Activated CD4-positive, alpha-beta T cell treated with anti-CD3 and anti-CD28 coated beads for 36 hours (primary cell): Measurements from ENCODE around the gene ANO10. TPM values are rescaled to one million over a fixed set of nuclear protein-coding genes. Genes with fewer than 3 reads are reported as not detected.

ENCODE experiments used
- ATAC-seq: fragments of 200-7000 bp; cut with Tn5 transposase; one replicate; pipeline ENCODE4 v1.10.0; 2021; ENCODE audit warnings: mild to moderate bottlenecking, moderate library complexity
- CTCF ChIA-PET: fragments of 350-600 bp; sonication (Branson Sonifier 250); formaldehyde crosslinking; loops from one replicate; lab custom pipeline; 2021; ENCODE audit warnings: antibody characterized with exemption; lab: Charles Lee
- POLR2A ChIA-PET: fragments of 350-600 bp; sonication (Branson Sonifier 250); formaldehyde crosslinking; loops from one replicate; lab custom pipeline; 2021; ENCODE audit warnings: antibody characterized with exemption, inconsistent platforms; lab: Charles Lee
- DNase-seq: peaks from one replicate; pipeline ENCODE4 v3.0.0-alpha.2; 2020
- H3K27ac Mint-ChIP-seq: one replicate; pipeline ENCODE4 v1.8.0; 2021; ENCODE audit warnings: mixed read lengths
- H3K27me3 Mint-ChIP-seq: one replicate; pipeline ENCODE4 v1.8.0; 2021; ENCODE audit warnings: mixed read lengths
- H3K36me3 Mint-ChIP-seq: one replicate; pipeline ENCODE4 v1.8.0; 2021; ENCODE audit warnings: low read depth, mixed read lengths
- H3K4me1 Mint-ChIP-seq: one replicate; pipeline ENCODE4 v1.8.0; 2021; ENCODE audit warnings: mixed read lengths
- H3K4me3 Mint-ChIP-seq: one replicate; pipeline ENCODE4 v1.8.0; 2021; ENCODE audit warnings: mild to moderate bottlenecking, moderate library complexity, mixed read lengths
- H3K9me3 Mint-ChIP-seq: one replicate; pipeline ENCODE4 v1.8.0; 2021; ENCODE audit warnings: low read depth, mixed read lengths
- intact Hi-C, 2 experiments: fragments of 100-400 bp; cut with DNase I in 1 of 2; cut with micrococcal nuclease in 1 of 2; formaldehyde crosslinking; loops; one replicate each; pipeline versions ENCODE4 v1.14.2 to v1.15.1; 2022 to 2024; cut with DNase I, micrococcal nuclease
- total RNA-seq, 2 experiments: library from RNA; stranded (reverse); gene quantifications; one replicate each; pipeline ENCODE4 v1.2.3, GENCODE V29; 2021

The ANO10 gene
- total RNA-seq, 2 experiments from 2014 or later, result 6.9 to 9.4 TPM

DNA sequence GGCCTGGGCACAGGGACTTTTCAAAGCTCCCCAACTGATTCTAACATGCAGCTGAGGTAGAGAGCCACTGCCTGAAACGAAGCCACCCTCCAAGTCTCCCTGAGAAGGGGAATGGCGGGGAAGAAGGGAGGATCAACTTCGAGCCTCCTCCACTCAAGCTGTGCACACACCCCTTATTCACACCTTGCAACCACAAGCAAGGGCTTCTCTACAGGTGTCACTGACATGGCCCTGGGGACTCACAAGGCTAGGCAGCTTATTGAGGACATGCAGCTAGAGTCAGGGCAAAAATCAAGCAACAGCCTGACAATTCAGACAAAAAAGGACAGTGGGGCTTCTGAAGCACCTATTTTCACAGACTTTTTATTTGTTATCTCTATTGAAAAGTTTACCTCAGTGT is 250.3 kb downstream of the ANO10 start:
- intact Hi-C loops, result no loop called here
- Mint-ChIP-seq H3K4me1 (no peaks in the 10 kb centered on the region), H3K4me3 (no peak overlapping the region), H3K27ac (no peak overlapping the region), H3K27me3 (no peaks in the 10 kb centered on the region), H3K9me3 (no peaks in the 10 kb centered on the region), H3K36me3 (no peaks in the 10 kb centered on the region)
- ATAC-seq (no peak), DNase-seq (no peak)
- POLR2A ChIA-PET, result no interaction called here
- CTCF ChIA-PET, result interaction anchor here (1.0 to 1.1 kb wide), 2 partner anchors 16 to 160 kb away, joined by 3 read pairs; no protein-coding TSS in a partner anchor

DNA sequence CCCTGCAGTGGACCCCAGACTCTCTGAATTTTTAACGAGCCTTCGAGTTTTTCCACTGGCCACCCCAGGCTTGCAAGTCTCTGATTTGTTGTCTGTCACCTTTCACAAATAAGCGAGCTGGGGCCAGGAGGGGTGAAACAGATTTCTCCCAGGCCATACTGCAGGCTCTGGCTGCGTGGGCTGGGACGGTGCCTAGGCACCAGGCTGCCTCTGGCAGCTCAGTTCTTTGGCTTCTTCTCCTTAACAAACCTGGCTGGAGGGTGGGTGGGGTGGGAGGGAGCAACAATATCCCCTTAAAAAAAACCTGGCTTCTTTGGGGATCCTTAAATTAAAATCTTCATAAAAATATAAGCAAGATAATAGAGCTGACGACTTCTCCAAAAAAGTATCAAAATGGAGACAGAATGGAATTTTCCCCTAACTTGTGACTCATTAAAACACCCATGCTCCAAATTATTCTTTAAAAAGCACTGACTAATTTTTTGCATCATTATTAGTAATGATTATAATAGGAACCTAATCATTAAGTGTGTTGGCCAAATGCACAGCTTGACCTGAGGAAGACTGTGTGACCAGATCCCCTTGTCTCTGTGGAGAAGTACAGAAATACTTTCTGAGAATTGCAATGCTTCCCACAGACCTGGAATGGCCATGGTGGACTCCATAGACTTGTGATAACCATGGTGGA is 251.4 kb downstream of the ANO10 start:
- ChIA-PET CTCF (interaction anchor here (1.4 kb wide), 1 partner anchor 25 kb away, joined by 4 read pairs; no protein-coding TSS in a partner anchor), POLR2A (no interaction called here)
- Mint-ChIP-seq H3K4me1 (no peaks in the 10 kb centered on the region), H3K9me3 (no peaks in the 10 kb centered on the region), H3K27me3 (no peaks in the 10 kb centered on the region), H3K27ac (no peak overlapping the region), H3K4me3 (no peak overlapping the region), H3K36me3 (no peaks in the 10 kb centered on the region)
- no peak for ATAC-seq
- no peak for DNase-seq
- intact Hi-C loops, result no loop called here

DNA sequence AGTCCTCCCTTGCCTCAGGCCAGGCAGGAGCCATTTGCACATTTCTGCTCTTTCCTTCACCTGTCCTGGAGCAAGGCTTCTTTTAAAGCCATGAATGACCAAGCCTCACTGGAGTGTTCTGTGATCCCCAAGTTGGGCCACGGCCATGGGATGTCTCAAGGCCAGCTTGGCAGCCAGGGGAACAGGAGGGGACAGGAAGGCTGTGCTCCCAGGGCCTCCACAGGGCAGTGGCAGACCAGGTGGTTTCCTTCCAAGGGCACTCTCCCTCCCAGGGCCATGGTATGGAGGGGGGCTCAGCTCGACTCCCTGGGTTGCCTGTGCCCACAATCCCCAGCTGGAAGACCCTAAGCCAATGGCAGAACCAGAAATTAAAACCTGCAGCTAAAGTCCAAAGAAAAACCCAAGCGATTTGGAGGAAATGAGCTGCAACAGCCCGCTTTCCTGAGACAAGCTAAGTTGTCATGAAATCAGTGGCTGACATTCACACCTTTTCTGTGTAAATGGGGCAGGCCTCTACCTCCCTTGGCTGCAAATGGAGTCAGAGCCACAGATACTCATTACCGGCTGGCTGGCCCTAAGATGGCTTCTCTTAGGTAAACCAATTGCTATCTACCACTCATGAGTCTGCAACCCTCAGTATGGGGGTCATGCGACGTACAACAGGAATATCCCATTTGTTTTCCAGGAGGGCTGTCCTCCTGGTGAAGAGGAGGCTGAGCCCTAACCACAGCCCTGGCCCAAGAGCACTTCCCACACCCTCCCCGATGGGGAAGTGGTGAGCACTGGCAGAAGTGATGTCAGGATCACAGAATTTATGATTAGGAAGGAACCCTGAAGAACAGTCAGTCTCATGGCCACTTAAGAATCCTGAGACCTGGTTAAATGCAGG is 252.2 kb downstream of the ANO10 start:
- Mint-ChIP-seq H3K4me1 (no peaks in the 10 kb centered on the region), H3K4me3 (no peak overlapping the region), H3K36me3 (no peaks in the 10 kb centered on the region), H3K9me3 (no peaks in the 10 kb centered on the region), H3K27me3 (no peaks in the 10 kb centered on the region), H3K27ac (no peak overlapping the region)
- ATAC-seq (no peak), DNase-seq (no peak)
- intact Hi-C loops, result no loop called here
- POLR2A ChIA-PET, result interaction anchor here (0.6 kb wide), 1 partner anchor 82 kb away, joined by 3 read pairs; no protein-coding TSS in a partner anchor
- CTCF ChIA-PET, result interaction anchor here (1.4 kb wide), 1 partner anchor 24 kb away, joined by 4 read pairs; no protein-coding TSS in a partner anchor

DNA sequence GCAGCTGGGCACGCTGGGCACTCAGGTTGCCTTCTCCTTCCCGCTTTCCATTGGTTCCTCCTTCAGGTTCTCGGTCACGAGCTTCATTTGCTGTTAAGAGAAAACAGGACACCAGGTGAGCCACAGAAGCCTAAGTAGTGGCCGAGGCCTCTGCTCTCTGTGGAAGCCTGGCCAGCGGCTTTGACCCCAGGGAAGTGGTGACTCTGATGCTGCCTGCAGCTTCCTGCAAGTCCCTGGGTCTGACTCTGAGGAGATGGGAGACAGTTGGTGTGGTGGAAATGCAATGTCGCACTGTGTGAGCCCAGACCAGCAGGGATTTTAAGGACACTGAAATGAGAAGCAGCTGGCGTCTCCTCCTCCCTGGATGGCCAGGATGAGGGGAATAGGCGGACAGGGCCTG is 254.9 kb downstream of the ANO10 start:
- Mint-ChIP-seq H3K27me3 (no peaks in the 10 kb centered on the region), H3K4me1 (no peaks in the 10 kb centered on the region), H3K9me3 (no peaks in the 10 kb centered on the region), H3K36me3 (no peaks in the 10 kb centered on the region), H3K27ac (no peak overlapping the region), H3K4me3 (no peak overlapping the region)
- no peak for ATAC-seq
- ChIA-PET CTCF (no interaction called here), POLR2A (no interaction called here)
- DNase-seq, result no peak
- intact Hi-C loops, result no loop called here

DNA sequence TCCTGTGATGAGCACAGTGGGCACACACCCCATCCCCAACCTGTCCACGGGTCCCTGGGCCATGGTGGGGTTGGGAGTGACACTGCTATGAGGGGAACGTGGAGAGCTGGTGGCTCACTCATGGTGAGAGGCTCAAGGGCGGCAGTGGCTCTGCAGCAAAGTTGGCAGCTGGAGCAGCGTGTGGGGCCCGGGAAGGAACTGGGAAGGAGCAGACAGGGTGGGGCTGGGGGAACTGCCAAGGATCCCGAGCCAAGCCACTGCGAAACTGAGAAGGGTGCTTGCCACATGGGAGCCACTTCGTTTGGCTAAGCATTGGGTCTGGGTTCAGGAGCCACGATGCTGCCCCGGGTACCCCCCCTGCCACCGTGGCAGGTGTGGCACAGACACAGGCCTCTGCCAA is 255.3 kb downstream of the ANO10 start:
- CTCF ChIA-PET, result no interaction called here
- H3K36me3 Mint-ChIP-seq, result no peaks in the 10 kb centered on the region
- intact Hi-C loops, result no loop called here
- H3K27ac Mint-ChIP-seq, result no peak overlapping the region
- no peak overlapping the region for H3K4me3 Mint-ChIP-seq
- DNase-seq (no peak), ATAC-seq (no peak)
- POLR2A ChIA-PET, result no interaction called here
- H3K9me3 Mint-ChIP-seq, result no peaks in the 10 kb centered on the region
- H3K4me1 Mint-ChIP-seq, result no peaks in the 10 kb centered on the region
- no peaks in the 10 kb centered on the region for H3K27me3 Mint-ChIP-seq

GRCh38 chr3:43365601-43366305 is 256.1 kb downstream of the ANO10 start:
- H3K4me3 Mint-ChIP-seq, result no peak overlapping the region
- ChIA-PET CTCF (interaction anchor here (1.0 kb wide), 1 partner anchor 16 kb away, joined by 3 read pairs; no protein-coding TSS in a partner anchor), POLR2A (no interaction called here)
- DNase-seq, result no peak
- intact Hi-C loops, result no loop called here
- H3K9me3 Mint-ChIP-seq, result no peaks in the 10 kb centered on the region
- no peaks in the 10 kb centered on the region for H3K36me3 Mint-ChIP-seq
- ATAC-seq, result no peak
- no peaks in the 10 kb centered on the region for H3K27me3 Mint-ChIP-seq
- no peak overlapping the region for H3K27ac Mint-ChIP-seq
- H3K4me1 Mint-ChIP-seq, result no peaks in the 10 kb centered on the region

GRCh38 chr3:43364926-43365325 is 256.9 kb downstream of the ANO10 start:
- Mint-ChIP-seq H3K4me1 (no peaks in the 10 kb centered on the region), H3K36me3 (no peaks in the 10 kb centered on the region), H3K4me3 (no peak overlapping the region), H3K9me3 (no peaks in the 10 kb centered on the region), H3K27ac (no peak overlapping the region), H3K27me3 (no peaks in the 10 kb centered on the region)
- ChIA-PET CTCF (interaction anchor here (1.0 kb wide), 1 partner anchor 16 kb away, joined by 3 read pairs; no protein-coding TSS in a partner anchor), POLR2A (no interaction called here)
- intact Hi-C loops, result no loop called here
- ATAC-seq (no peak), DNase-seq (no peak)

DNA sequence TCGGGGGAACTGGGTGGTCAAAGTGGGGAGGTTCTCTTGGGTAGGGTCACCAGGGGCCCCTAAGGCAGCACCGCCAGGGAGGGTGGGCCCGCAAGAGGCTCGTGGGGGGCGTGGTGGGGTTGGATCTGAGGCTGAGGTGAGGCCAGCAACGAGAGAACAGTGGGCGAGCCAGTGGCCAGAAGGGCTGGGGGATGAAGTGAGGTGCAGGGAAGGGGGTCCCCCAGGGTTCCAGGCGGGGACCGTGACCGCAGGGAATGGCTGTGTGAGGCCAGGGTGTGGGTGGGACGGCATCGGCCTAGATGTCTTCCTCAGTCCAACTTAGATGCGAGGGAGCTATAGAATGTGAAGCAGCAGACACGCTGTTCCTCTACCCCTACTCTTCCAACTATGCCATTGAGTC is 257.3 kb downstream of the ANO10 start:
- ATAC-seq, result no peak
- POLR2A ChIA-PET, result no interaction called here
- Mint-ChIP-seq H3K4me3 (no peak overlapping the region), H3K27me3 (no peaks in the 10 kb centered on the region), H3K4me1 (no peaks in the 10 kb centered on the region), H3K36me3 (no peaks in the 10 kb centered on the region), H3K9me3 (no peaks in the 10 kb centered on the region), H3K27ac (no peak overlapping the region)
- DNase-seq, result no peak
- intact Hi-C loops, result no loop called here
- CTCF ChIA-PET, result no interaction called here

DNA sequence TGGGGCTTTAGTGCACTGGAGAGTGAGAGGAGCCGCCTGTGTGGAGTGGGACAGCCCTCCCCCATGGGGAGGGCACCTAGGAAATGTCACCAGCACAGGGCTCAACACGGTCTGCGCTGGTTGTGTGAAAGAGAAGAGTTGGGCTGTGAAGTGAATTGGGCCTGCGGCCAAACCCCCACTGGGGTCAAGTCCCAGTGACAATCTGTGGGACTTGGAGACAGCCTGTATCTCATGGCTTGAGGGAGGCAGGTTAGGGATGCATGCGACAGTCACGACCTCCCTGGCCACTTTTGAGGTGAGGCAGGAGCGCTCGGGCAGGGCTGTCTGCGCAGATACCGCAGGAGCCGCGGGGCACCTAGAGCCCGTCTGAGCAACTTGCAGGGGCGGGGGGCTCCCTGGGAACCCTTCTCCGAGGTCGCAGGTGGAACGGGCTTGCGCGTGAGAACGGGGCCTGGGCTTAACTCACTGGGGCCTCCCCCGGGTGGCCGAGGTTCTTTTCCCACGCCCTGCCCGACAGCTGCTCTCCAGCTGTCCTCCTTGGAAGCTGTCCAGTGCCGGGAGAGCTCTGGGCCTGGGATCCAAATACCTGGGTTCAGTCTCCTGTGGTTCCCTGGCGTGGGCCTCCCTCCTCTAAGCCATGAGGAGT is 258.1 kb downstream of the ANO10 start:
- Mint-ChIP-seq H3K27me3 (no peaks in the 10 kb centered on the region), H3K27ac (no peak overlapping the region), H3K36me3 (no peaks in the 10 kb centered on the region), H3K4me3 (no peak overlapping the region), H3K9me3 (no peaks in the 10 kb centered on the region), H3K4me1 (no peaks in the 10 kb centered on the region)
- no peak for DNase-seq
- no peak for ATAC-seq
- CTCF ChIA-PET, result no interaction called here
- POLR2A ChIA-PET, result no interaction called here
- intact Hi-C loops, result no loop called here

DNA sequence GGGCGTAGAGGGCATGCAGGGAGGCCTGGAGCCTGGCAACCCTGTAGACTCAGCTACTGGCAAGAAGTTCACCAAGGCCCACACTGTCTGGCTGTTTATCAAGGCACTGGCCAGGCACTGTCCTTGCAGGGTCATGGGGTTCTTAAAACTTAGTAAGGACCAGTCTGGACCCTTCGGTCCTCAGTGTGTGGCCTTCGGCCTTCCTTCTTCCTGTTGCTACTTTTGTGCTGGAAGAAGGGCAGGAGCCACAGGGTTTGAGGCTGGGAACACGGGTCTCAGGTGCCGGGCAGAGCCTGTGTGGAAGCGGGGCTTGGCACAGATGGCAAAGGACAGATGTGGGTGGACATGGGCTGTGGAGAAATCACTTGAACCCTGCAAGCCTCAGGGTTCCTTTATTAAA is 258.9 kb downstream of the ANO10 start:
- Mint-ChIP-seq H3K4me3 (no peak overlapping the region), H3K4me1 (no peaks in the 10 kb centered on the region), H3K9me3 (peaks cover 3% of the 10 kb centered on the region), H3K36me3 (no peaks in the 10 kb centered on the region), H3K27ac (no peak overlapping the region), H3K27me3 (no peaks in the 10 kb centered on the region)
- POLR2A ChIA-PET, result no interaction called here
- ATAC-seq (no peak), DNase-seq (no peak)
- CTCF ChIA-PET, result no interaction called here
- intact Hi-C loops, result no loop called here

DNA sequence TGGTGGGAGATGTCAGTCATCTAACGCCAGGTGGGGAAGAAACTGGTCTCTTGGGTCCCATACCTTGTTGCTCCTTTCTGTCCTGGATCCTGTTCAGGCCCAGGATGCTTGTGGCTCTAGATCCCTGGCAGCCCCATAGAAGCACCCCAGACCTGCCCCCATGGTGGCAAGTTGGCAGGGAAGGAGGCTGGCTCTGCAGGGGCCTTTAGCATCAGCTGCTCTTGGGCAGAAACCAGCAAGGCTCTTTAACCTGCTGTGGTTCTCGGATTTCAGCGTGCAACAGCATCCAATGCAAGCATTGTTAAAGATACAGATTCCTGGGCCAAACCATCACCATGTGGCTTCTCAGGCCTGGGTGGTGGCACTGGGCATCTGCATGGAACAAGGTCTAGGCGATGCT is 259.6 kb downstream of the ANO10 start:
- Mint-ChIP-seq H3K4me3 (no peak overlapping the region), H3K27ac (no peak overlapping the region), H3K9me3 (peaks cover 9% of the 10 kb centered on the region), H3K36me3 (no peaks in the 10 kb centered on the region), H3K4me1 (no peaks in the 10 kb centered on the region), H3K27me3 (no peaks in the 10 kb centered on the region)
- ATAC-seq, result no peak
- CTCF ChIA-PET, result no interaction called here
- DNase-seq, result no peak
- intact Hi-C loops, result no loop called here
- POLR2A ChIA-PET, result no interaction called here
